ENCODE data around the gene SMDT1. TPM values are rescaled to one million over a fixed set of nuclear protein-coding genes. Genes with fewer than 3 reads are reported as not detected.

SMDT1 gene
- total RNA-seq, 1 donor from 2014 or later = 71.7 TPM

- DNase-seq (ENCODE audit: low spot score, unreplicated experiment) = no peak
- H3K9me3 Mint-ChIP-seq (ENCODE audit: low read depth) = peaks cover 6% of the 10 kb centered on the region
- H3K4me3 Mint-ChIP-seq (ENCODE audit: low read depth) = no peak overlapping the region
- no peak for TF ChIP-seq CTCF (IDR thresholded peaks at IDR 0.05; ENCODE audit: unreplicated experiment)
- H3K36me3 Mint-ChIP-seq (ENCODE audit: insufficient read depth) = peaks cover 18% of the 10 kb centered on the region
- no peaks in the 10 kb centered on the region for H3K27me3 Mint-ChIP-seq
- H3K27ac Mint-ChIP-seq = no peak overlapping the region
- H3K4me1 Mint-ChIP-seq (ENCODE audit: low read depth) = no peaks in the 10 kb centered on the region
These were observed 16.9 kb upstream of the SMDT1 start for GRCh38 chr22:42062506-42063170.

GRCh38 chr22:42064629-42065028 lies 14.9 kb upstream of the SMDT1 start:
- no peak for TF ChIP-seq CTCF (IDR thresholded peaks at IDR 0.05; ENCODE audit: unreplicated experiment)
- Mint-ChIP-seq H3K4me1 (ENCODE audit: low read depth) (no peaks in the 10 kb centered on the region), H3K36me3 (ENCODE audit: insufficient read depth) (peaks cover 11% of the 10 kb centered on the region), H3K27me3 (no peaks in the 10 kb centered on the region), H3K9me3 (ENCODE audit: low read depth) (no peaks in the 10 kb centered on the region), H3K4me3 (ENCODE audit: low read depth) (no peak overlapping the region), H3K27ac (no peak overlapping the region)
- no peak for DNase-seq (ENCODE audit: low spot score, unreplicated experiment)

- DNase-seq (ENCODE audit: low spot score, unreplicated experiment) = no peak
- no peak overlapping the region for H3K27ac Mint-ChIP-seq
- H3K4me3 Mint-ChIP-seq (ENCODE audit: low read depth) = no peak overlapping the region
- H3K9me3 Mint-ChIP-seq (ENCODE audit: low read depth) = no peaks in the 10 kb centered on the region
- peaks cover 9% of the 10 kb centered on the region for H3K36me3 Mint-ChIP-seq (ENCODE audit: insufficient read depth)
- H3K27me3 Mint-ChIP-seq = no peaks in the 10 kb centered on the region
- TF ChIP-seq CTCF (IDR thresholded peaks at IDR 0.05; ENCODE audit: unreplicated experiment) = no peak
- H3K4me1 Mint-ChIP-seq (ENCODE audit: low read depth) = peaks cover 4% of the 10 kb centered on the region
These were observed 13.9 kb upstream of the SMDT1 start for GRCh38 chr22:42065438-42066125.

- Mint-ChIP-seq H3K4me3 (ENCODE audit: low read depth) (no peak overlapping the region), H3K27me3 (no peaks in the 10 kb centered on the region)
- no peak for DNase-seq (ENCODE audit: low spot score, unreplicated experiment)
These were observed 13.3 kb upstream of the SMDT1 start for GRCh38 chr22:42066126-42066761.

More at GRCh38 chr22:42066126-42066761, 13.3 kb upstream of the SMDT1 start:
- H3K36me3 Mint-ChIP-seq (ENCODE audit: insufficient read depth) = peaks cover 9% of the 10 kb centered on the region
- no peak overlapping the region for H3K27ac Mint-ChIP-seq
- no peak for TF ChIP-seq CTCF (IDR thresholded peaks at IDR 0.05; ENCODE audit: unreplicated experiment)
- peaks cover 4% of the 10 kb centered on the region for H3K4me1 Mint-ChIP-seq (ENCODE audit: low read depth)
- H3K9me3 Mint-ChIP-seq (ENCODE audit: low read depth) = no peaks in the 10 kb centered on the region

Data from progenitor cell of endocrine pancreas (in vitro differentiated cells).